NCI-H1436 treated with DMSO at 0.1 percent for 48 hours (cell line): ENCODE measurements around the gene PLXNC1.

Source experiments
- DNase-seq: peaks from one replicate; lab custom pipeline; 2025; lab: John Stamatoyannopoulos, UW

PLXNC1 gene

GRCh38 chr12:94162108-94162507 lies 13.7 kb downstream of the PLXNC1 start:
- DNase-seq, result no peak

GRCh38 chr12:94163850-94164249 lies 15.5 kb downstream of the PLXNC1 start:
- no peak for DNase-seq

GRCh38 chr12:94165138-94165537 lies 16.8 kb downstream of the PLXNC1 start:
- no peak for DNase-seq

GRCh38 chr12:94165670-94166364 lies 17.4 kb downstream of the PLXNC1 start:
- no peak for DNase-seq

GRCh38 chr12:94167071-94167755 lies 18.8 kb downstream of the PLXNC1 start:
- no peak for DNase-seq

GRCh38 chr12:94167756-94168416 lies 19.5 kb downstream of the PLXNC1 start:
- no peak for DNase-seq

- no peak for DNase-seq
These were observed 21.1 kb downstream of the PLXNC1 start for GRCh38 chr12:94169495-94169894.

GRCh38 chr12:94169966-94170689 lies 21.8 kb downstream of the PLXNC1 start:
- no peak for DNase-seq

GRCh38 chr12:94170690-94171594 lies 22.6 kb downstream of the PLXNC1 start:
- DNase-seq, result no peak

GRCh38 chr12:94171595-94171930 lies 23.2 kb downstream of the PLXNC1 start:
- no peak for DNase-seq

GRCh38 chr12:94172031-94172430 lies 23.7 kb downstream of the PLXNC1 start:
- no peak for DNase-seq

- no peak for DNase-seq
These were observed 24.6 kb downstream of the PLXNC1 start for GRCh38 chr12:94172973-94173372.

- no peak for DNase-seq
These were observed 25.4 kb downstream of the PLXNC1 start for GRCh38 chr12:94173660-94174265.

GRCh38 chr12:94174576-94174975 lies 26.2 kb downstream of the PLXNC1 start:
- no peak for DNase-seq

- no peak for DNase-seq
These were observed 27.6 kb downstream of the PLXNC1 start for GRCh38 chr12:94175763-94176668.

- DNase-seq, result no peak
These were observed 29.7 kb downstream of the PLXNC1 start for GRCh38 chr12:94178054-94178453.

GRCh38 chr12:94178882-94179281 lies 30.5 kb downstream of the PLXNC1 start:
- DNase-seq, result no peak

- no peak for DNase-seq
These were observed 31.3 kb downstream of the PLXNC1 start for GRCh38 chr12:94179723-94180122.

- DNase-seq, result no peak
These were observed 32.4 kb downstream of the PLXNC1 start for GRCh38 chr12:94180558-94181296.
